Measurements from ENCODE around the gene STXBP1.

DNA sequence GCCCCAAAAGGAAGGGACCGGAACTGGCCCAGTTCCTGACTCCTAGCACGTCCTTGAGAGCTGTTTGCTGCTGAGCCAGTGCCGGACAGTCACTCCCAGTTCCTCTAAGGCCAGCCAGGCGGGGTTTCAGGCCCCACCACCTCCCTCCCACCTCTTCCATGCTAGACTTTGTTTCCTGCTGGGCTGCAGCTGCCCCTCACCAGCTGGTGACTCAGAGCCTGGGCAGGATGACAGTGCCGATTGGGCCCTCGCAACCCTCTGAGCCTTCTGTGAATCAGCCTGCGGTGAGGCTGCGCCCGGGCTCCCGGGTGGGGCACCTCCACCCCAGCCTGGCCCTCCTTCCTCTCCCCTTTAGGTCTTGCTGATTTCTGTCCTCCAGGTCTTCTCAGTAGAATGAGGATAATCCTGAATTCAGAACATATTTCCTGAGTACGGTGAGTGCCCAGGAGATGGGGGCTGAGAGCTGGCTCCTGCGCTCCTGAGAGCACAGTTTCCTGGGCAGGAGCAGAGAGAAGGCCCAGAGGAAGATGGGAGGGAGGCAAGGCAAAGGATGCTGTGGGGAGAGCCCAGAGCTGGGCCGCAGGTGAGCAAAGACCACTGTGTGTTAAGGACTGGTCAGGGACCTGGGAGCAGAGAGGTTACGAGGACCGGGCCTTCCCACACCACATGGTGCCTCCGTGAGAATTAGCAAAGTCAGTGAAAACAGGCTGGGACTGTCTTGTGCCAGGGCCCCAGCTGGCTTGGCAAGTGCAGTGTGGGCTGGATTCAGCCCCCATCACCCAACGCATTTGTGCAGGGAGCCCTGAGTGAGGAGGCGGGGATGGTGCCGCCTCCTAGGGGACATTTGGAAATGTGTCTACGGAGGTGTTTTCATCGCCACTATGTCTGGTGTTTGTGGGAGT is 32.9 kb upstream of the STXBP1 start:
- TF ChIP-seq EZH2 (IDR thresholded peaks at IDR 0.05; ENCODE audit: borderline replicate concordance, low read length), result no peak
- TF ChIP-seq, protein P1, sequence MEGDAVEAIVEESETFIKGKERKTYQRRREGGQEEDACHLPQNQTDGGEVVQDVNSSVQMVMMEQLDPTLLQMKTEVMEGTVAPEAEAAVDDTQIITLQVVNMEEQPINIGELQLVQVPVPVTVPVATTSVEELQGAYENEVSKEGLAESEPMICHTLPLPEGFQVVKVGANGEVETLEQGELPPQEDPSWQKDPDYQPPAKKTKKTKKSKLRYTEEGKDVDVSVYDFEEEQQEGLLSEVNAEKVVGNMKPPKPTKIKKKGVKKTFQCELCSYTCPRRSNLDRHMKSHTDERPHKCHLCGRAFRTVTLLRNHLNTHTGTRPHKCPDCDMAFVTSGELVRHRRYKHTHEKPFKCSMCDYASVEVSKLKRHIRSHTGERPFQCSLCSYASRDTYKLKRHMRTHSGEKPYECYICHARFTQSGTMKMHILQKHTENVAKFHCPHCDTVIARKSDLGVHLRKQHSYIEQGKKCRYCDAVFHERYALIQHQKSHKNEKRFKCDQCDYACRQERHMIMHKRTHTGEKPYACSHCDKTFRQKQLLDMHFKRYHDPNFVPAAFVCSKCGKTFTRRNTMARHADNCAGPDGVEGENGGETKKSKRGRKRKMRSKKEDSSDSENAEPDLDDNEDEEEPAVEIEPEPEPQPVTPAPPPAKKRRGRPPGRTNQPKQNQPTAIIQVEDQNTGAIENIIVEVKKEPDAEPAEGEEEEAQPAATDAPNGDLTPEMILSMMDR (IDR thresholded peaks at IDR 0.05; ENCODE audit: low read length), result no peak

All from OCI-LY1 (cell line).